ENCODE results near the gene MMP25. TPM values are rescaled to one million over a fixed set of nuclear protein-coding genes. Genes with fewer than 3 reads are reported as not detected.

Gene MMP25
- total and polyA plus RNA-seq, 2 donors from 2014 or later: 0.65 to 1.7 TPM

GRCh38 chr16:3089717-3090592, 43.6 kb downstream of the MMP25 start:
- DNase-seq: peak in 1 of 5 donors; percentile 74
- no peak for TF ChIP-seq CTCF (IDR thresholded peaks at IDR 0.05; ENCODE audit: borderline replicate concordance, extremely low read depth, insufficient read depth)
- H3K27ac ChIP-seq (ENCODE audit: low read depth in 2 of 2, low read length in 2 of 2): no peak overlapping the region
- intact Hi-C loops (cut with DNase I): no loop called here
- H3K4me3 ChIP-seq (ENCODE audit: low read length in 3 of 3): no peak overlapping the region
- no peaks in the 10 kb centered on the region for H3K27me3 ChIP-seq (ENCODE audit: control insufficient read depth, insufficient read depth, low read length)
- no peak for FAIRE-seq
- H3K9me3 ChIP-seq (ENCODE audit: control insufficient read depth in 2 of 3, insufficient read depth in 1 of 3, low read length in 3 of 3): no peaks in the 10 kb centered on the region
- H3K36me3 ChIP-seq (ENCODE audit: control insufficient read depth in 2 of 3, insufficient read depth in 3 of 3, low read length in 3 of 3): no peaks in the 10 kb centered on the region
- no peak overlapping the region for H3K9ac ChIP-seq (ENCODE audit: low read length in 3 of 3)
- peaks cover 0 to 4% (median 3%) of the 10 kb centered on the region in 3 donors for H3K4me1 ChIP-seq (ENCODE audit: control insufficient read depth in 2 of 3, insufficient read depth in 2 of 3, low read depth in 1 of 3, low read length in 3 of 3)

- H3K9ac ChIP-seq (ENCODE audit: low read length in 3 of 3): no peak overlapping the region
- FAIRE-seq (no peak), DNase-seq (peak in 1 of 5 donors; percentile 11)
- no peak overlapping the region for H3K4me3 ChIP-seq (ENCODE audit: low read length in 3 of 3)
- TF ChIP-seq CTCF (IDR thresholded peaks at IDR 0.05; ENCODE audit: borderline replicate concordance, extremely low read depth, insufficient read depth): no peak
- H3K9me3 ChIP-seq (ENCODE audit: control insufficient read depth in 2 of 3, insufficient read depth in 1 of 3, low read length in 3 of 3): no peaks in the 10 kb centered on the region
- no peaks in the 10 kb centered on the region for H3K36me3 ChIP-seq (ENCODE audit: control insufficient read depth in 2 of 3, insufficient read depth in 3 of 3, low read length in 3 of 3)
- intact Hi-C loops (cut with DNase I): no loop called here
- H3K27me3 ChIP-seq (ENCODE audit: control insufficient read depth, insufficient read depth, low read length): no peaks in the 10 kb centered on the region
- no peak overlapping the region for H3K27ac ChIP-seq (ENCODE audit: low read depth in 2 of 2, low read length in 2 of 2)
- H3K4me1 ChIP-seq (ENCODE audit: control insufficient read depth in 2 of 3, insufficient read depth in 2 of 3, low read depth in 1 of 3, low read length in 3 of 3): peaks cover 0 to 4% (median 3%) of the 10 kb centered on the region in 3 donors
These were observed 45.2 kb downstream of the MMP25 start for GRCh38 chr16:3091551-3091950.

GRCh38 chr16:3092501-3092941, 46.2 kb downstream of the MMP25 start:
- peaks cover 0 to 4% (median 0%) of the 10 kb centered on the region in 3 donors for H3K4me1 ChIP-seq (ENCODE audit: control insufficient read depth in 2 of 3, insufficient read depth in 2 of 3, low read depth in 1 of 3, low read length in 3 of 3)
- FAIRE-seq (no peak), DNase-seq (peak in 4 of 5 donors; percentile 64 to 82 (median 72))
- H3K9ac ChIP-seq (ENCODE audit: low read length in 3 of 3): no peak overlapping the region
- H3K9me3 ChIP-seq (ENCODE audit: control insufficient read depth in 2 of 3, insufficient read depth in 1 of 3, low read length in 3 of 3): no peaks in the 10 kb centered on the region
- no peaks in the 10 kb centered on the region for H3K27me3 ChIP-seq (ENCODE audit: control insufficient read depth, insufficient read depth, low read length)
- H3K4me3 ChIP-seq (ENCODE audit: low read length in 3 of 3): no peak overlapping the region
- no peak overlapping the region for H3K27ac ChIP-seq (ENCODE audit: low read depth in 2 of 2, low read length in 2 of 2)
- TF ChIP-seq CTCF (IDR thresholded peaks at IDR 0.05; ENCODE audit: borderline replicate concordance, extremely low read depth, insufficient read depth): no peak
- intact Hi-C loops (cut with DNase I): no loop called here
- no peaks in the 10 kb centered on the region for H3K36me3 ChIP-seq (ENCODE audit: control insufficient read depth in 2 of 3, insufficient read depth in 3 of 3, low read length in 3 of 3)
